ENCODE results near the gene APP. TPM values are rescaled to one million over a fixed set of nuclear protein-coding genes. Genes with fewer than 3 reads are reported as not detected.

Gene APP
- total RNA-seq, 4 donors from 2014 or later = 234 to 376 (median 343) TPM

GRCh38 chr21:25916226-25916625 lies 254.3 kb downstream of the APP start:
- no peak overlapping the region for H3K27ac ChIP-seq
- no peaks in the 10 kb centered on the region for H3K9me3 ChIP-seq
- H3K4me1 ChIP-seq = no peaks in the 10 kb centered on the region
- TF ChIP-seq, protein P1, sequence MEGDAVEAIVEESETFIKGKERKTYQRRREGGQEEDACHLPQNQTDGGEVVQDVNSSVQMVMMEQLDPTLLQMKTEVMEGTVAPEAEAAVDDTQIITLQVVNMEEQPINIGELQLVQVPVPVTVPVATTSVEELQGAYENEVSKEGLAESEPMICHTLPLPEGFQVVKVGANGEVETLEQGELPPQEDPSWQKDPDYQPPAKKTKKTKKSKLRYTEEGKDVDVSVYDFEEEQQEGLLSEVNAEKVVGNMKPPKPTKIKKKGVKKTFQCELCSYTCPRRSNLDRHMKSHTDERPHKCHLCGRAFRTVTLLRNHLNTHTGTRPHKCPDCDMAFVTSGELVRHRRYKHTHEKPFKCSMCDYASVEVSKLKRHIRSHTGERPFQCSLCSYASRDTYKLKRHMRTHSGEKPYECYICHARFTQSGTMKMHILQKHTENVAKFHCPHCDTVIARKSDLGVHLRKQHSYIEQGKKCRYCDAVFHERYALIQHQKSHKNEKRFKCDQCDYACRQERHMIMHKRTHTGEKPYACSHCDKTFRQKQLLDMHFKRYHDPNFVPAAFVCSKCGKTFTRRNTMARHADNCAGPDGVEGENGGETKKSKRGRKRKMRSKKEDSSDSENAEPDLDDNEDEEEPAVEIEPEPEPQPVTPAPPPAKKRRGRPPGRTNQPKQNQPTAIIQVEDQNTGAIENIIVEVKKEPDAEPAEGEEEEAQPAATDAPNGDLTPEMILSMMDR (IDR thresholded peaks at IDR 0.05) = no peak
- no peak for TF ChIP-seq POLR2AphosphoS5 (IDR thresholded peaks at IDR 0.05)
- 96% methylated on average over 6 of the region's 6 CpGs for WGBS
- peaks cover under 1% of the 10 kb centered on the region for H3K36me3 ChIP-seq
- DNase-seq (ENCODE audit: low spot score in 2 of 2) = no peak
- no peaks in the 10 kb centered on the region for H3K27me3 ChIP-seq
- H3K4me3 ChIP-seq = no peak overlapping the region

DNA sequence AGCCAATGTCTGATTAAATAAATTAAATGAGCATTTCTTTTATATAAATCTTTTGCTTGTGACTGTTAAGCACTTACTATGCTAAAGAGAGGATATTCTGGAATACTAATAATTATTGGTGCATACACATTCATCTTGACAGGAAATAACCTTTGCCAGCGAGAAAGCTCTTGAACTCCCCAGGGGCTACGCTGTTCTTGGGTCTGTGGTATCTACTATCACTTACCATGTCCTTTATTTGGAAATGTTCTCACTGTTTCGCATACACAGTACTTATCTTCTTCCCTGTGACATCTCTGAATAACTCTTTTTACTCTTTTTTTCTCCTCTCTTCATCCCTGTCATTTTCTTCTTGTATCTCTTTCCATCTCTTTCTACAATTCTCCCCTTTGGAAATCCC lies 257.1 kb downstream of the APP start:
- Histone ChIP-seq H3K4me3 (no peak overlapping the region), H3K27me3 (no peaks in the 10 kb centered on the region), H3K36me3 (peaks cover 5% of the 10 kb centered on the region), H3K4me1 (peaks cover 3% of the 10 kb centered on the region), H3K27ac (no peak overlapping the region), H3K9me3 (no peaks in the 10 kb centered on the region)
- 86% methylated on average over 3 of the region's 3 CpGs for WGBS
- no peak for DNase-seq (ENCODE audit: low spot score in 2 of 2)
- TF ChIP-seq, protein P1 (IDR thresholded peaks at IDR 0.05) = no peak
- no peak for TF ChIP-seq POLR2AphosphoS5 (IDR thresholded peaks at IDR 0.05)

- H3K4me3 ChIP-seq = no peak overlapping the region
- H3K9me3 ChIP-seq = no peaks in the 10 kb centered on the region
- TF ChIP-seq, protein P1 (IDR thresholded peaks at IDR 0.05) = no peak
- TF ChIP-seq POLR2A (IDR thresholded peaks at IDR 0.05) (no peak), POLR2AphosphoS5 (IDR thresholded peaks at IDR 0.05) (no peak), EP300 (IDR thresholded peaks at IDR 0.05) (no peak)
- 87% methylated on average over 2 of the region's 2 CpGs for WGBS
- peaks cover 5% of the 10 kb centered on the region for H3K36me3 ChIP-seq
- peaks cover 14% of the 10 kb centered on the region for H3K4me1 ChIP-seq
- H3K27ac ChIP-seq = no peak overlapping the region
- no peak for DNase-seq (ENCODE audit: low spot score in 2 of 2)
- H3K27me3 ChIP-seq = no peaks in the 10 kb centered on the region
Measured at GRCh38 chr21:25912402-25912746, 258.2 kb downstream of the APP start.

GRCh38 chr21:25911730-25912401 lies 258.7 kb downstream of the APP start:
- Histone ChIP-seq H3K27ac (no peak overlapping the region), H3K36me3 (peaks cover 5% of the 10 kb centered on the region), H3K4me3 (no peak overlapping the region), H3K27me3 (no peaks in the 10 kb centered on the region), H3K9me3 (no peaks in the 10 kb centered on the region), H3K4me1 (peaks cover 15% of the 10 kb centered on the region)
- TF ChIP-seq POLR2A (IDR thresholded peaks at IDR 0.05) = no peak
- TF ChIP-seq EP300 (IDR thresholded peaks at IDR 0.05) = no peak
- TF ChIP-seq, protein P1 (IDR thresholded peaks at IDR 0.05) = no peak
- TF ChIP-seq POLR2AphosphoS5 (IDR thresholded peaks at IDR 0.05) = no peak
- WGBS = 83% methylated on average over 18 of the region's 20 CpGs
- DNase-seq (ENCODE audit: low spot score in 2 of 2) = no peak

GRCh38 chr21:25910809-25911208 lies 259.8 kb downstream of the APP start:
- Histone ChIP-seq H3K4me1 (peaks cover 15% of the 10 kb centered on the region), H3K27ac (no peak overlapping the region), H3K9me3 (no peaks in the 10 kb centered on the region), H3K36me3 (peaks cover 5% of the 10 kb centered on the region), H3K4me3 (no peak overlapping the region), H3K27me3 (no peaks in the 10 kb centered on the region)
- no peak for DNase-seq (ENCODE audit: low spot score in 2 of 2)
- 98% methylated on average over 1 of the region's 1 CpG for WGBS
- TF ChIP-seq POLR2AphosphoS5 (IDR thresholded peaks at IDR 0.05) (no peak), EP300 (IDR thresholded peaks at IDR 0.05) (no peak), POLR2A (IDR thresholded peaks at IDR 0.05) (no peak)
- TF ChIP-seq, protein P1 (IDR thresholded peaks at IDR 0.05) = no peak
